Activated CD8-positive, alpha-beta memory T cell treated with anti-CD3 and anti-CD28 coated beads for 4 hours (primary cell): ENCODE results near the gene MSMO1.
"Not testable (repeated sequence)": the region's sequence is repeated elsewhere in the genome, so short reads cannot be mapped to it uniquely, and the experiment has no call there.

ENCODE experiments used
- DNase-seq, 2 donors: peaks; one replicate each; pipeline ENCODE4 v3.0.0-alpha.2; 2020; ENCODE audit warnings: low read depth in 2 of 2

The MSMO1 gene

GRCh38 chr4:165327211-165328100 is at the start of gene MSMO1:
Gene MSMO1 (plus strand): TSS chr4:165327669. CDS start chr4:165333371, 5,702 bp downstream.
- DNase-seq, result peak; percentile 96 to 97

DNA sequence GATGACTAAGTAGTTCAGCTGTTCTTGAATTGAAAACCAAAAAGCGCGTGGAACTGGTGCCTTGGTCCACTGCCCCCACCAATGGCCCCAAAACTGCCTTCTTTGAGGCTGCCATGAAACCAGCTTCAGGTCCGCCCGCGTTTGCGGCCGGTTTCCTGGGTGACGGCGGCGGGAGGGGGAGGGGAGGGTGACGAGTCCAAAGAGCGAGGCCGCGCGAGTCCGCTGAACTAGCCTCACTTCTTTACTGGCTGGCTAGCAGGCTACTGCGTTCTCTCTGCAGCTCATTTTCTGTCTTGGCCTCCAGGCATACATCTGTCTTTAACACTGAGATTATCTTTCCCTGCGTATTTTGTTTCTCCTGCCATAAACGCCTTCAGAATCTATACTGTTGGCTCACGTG is 47.9 kb upstream of the MSMO1 start:
- DNase-seq, result not testable (repeated sequence)

GRCh38 chr4:165284697-165285096 is 42.8 kb upstream of the MSMO1 start:
- DNase-seq, result not testable (repeated sequence)

- DNase-seq, result not testable (repeated sequence)
Observed at GRCh38 chr4:165286619-165287340, 40.7 kb upstream of the MSMO1 start.

- DNase-seq, result no peak
Observed at GRCh38 chr4:165288226-165288625, 39.2 kb upstream of the MSMO1 start.

GRCh38 chr4:165288639-165289422 is 38.6 kb upstream of the MSMO1 start:
- no peak for DNase-seq

- no peak for DNase-seq
Observed at GRCh38 chr4:165289423-165289785, 38.1 kb upstream of the MSMO1 start.

GRCh38 chr4:165293061-165293460 is 34.4 kb upstream of the MSMO1 start:
- no peak for DNase-seq

DNA sequence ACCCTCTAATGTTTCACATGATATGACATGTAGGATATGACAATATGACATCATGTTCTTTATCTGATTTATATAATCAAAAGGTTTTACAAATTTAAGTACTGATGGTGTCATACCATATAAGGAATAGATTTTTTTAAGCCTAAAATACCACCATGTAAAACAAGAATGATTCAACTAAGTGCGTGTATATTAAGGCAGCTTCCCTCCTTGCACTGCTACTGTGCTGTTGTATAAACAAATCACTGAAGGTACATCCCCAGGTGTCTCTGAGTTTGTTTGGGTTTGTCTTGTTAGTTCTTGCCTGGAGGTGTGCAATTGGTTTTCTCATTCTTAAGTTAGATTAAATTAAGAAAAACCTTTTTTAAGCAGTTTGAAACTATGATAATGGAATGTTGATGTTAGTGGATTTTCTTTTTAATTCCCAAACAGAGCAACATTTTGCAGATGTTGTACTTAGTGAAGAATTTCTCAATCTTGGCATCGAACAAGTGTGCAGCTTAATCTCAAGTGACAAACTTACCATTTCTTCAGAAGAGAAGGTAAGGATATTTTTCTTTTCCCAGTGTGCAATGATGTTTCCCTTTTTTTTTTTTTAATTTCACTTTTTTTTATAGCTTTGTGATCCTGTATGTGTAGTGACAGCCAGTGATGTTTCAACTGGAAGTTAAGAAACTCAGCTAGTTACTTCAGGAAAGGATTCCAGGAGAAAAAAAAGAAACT is 33.4 kb upstream of the MSMO1 start:
- DNase-seq, result no peak

DNA sequence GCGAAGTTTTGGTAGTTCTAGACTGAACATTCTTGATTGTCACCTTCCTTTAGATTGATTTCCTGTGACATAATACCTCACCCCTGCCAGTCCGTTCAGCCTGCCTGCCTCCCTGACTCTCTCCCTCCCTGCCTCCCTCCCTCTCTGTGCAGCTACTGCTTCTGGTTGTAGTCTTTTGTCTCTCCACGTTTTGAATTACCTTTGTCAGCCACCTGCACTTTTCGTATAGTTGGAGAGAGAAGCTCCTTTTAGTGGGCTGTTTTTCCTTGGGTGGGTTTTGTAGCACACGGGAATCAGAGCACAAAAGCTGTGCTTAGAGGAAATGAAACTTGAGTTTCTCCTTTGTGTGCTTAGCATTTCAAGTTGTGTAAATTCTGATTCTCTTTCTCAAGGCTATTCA is 32.6 kb upstream of the MSMO1 start:
- no peak for DNase-seq

GRCh38 chr4:165297626-165298025 is 29.8 kb upstream of the MSMO1 start:
- DNase-seq, result no peak

DNA sequence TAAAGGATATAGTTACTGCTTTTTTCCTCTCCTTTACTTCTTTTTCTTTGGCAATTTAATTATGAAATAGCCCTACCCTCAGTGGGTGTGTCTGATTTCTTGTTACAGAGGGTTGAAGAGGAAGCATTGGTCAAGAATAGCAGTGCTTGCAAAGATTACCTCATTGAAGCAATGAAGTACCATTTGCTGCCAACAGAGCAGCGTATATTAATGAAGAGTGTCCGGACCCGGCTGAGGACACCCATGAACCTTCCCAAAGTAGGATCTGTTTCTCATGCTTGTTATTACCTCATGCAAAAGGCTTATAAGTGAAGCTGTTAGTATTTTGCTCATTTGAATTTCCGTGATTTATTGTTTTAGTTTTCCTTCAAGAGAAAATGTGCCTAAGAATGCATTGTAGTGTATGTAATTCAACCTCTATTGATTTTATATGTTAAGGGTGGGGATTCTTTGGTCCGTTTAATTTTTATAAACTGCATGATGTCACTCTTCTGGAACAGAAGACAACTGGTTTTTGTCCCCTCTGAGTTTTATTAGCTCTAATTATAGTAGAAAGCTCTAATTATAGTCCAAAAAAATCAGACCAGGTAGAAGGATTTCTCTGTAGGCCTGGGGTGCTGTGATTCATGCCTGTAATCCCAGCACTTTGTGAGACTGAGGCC is 27.9 kb upstream of the MSMO1 start:
- no peak for DNase-seq

GRCh38 chr4:165301833-165302232 is 25.6 kb upstream of the MSMO1 start:
- no peak for DNase-seq

- DNase-seq, result no peak
Observed at GRCh38 chr4:165302658-165303057, 24.8 kb upstream of the MSMO1 start.

DNA sequence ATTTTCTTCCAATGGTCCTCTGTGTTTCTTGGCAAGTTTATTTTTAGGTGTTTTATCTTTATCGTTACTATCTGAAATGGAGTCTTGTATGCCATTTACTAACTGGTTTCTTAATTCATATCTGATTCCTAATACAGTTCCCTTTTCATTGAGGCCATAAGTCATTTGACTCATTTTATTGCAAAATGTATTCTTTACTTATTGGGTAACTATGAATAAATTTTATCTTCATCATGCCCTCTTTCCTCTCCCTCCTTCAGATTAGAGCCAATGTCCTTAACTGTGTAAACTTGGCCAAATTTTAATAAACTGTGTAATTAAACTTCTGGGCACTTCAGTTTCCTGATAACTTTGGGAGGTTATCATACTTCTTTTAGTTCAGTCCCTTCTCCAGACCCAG is 19.3 kb upstream of the MSMO1 start:
- DNase-seq, result no peak

DNA sequence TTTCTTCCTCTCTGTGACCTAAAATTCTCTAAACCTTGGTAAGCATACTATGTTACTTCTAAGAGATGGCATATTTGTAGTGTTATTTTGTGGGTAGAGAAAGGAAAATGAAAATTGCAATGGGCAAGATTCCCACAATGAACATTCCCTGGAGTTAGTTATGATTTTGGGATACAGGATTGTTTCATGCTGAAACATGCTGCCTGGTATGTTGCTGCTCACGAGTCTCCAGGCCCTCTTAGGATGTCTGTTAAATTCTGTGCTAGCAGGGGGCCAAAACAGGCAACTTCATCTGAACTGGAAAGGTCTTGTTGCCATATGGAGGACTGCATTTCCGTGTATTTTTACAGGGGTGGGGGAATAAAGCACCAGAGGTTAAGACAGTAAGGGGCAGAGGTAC is 18.9 kb upstream of the MSMO1 start:
- DNase-seq, result no peak

DNA sequence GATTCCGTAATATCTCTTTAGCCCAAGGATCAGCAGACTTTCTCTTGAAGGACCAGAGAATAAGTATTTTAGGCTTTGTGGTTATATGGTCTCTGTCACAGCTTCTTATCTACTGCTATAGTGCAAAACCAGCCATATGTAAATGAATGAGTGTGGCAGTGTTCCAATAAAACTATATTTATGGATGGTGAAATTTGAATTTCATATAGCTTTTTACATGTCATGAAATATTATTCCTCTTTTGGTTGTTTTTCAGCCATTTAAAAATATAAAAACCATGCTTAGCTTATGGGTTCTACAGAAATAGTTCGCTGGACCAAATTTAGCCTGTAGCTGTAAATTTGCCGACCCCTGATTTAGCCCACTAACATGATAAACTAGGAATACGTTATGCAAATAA is 18.0 kb upstream of the MSMO1 start:
- DNase-seq, result no peak

DNA sequence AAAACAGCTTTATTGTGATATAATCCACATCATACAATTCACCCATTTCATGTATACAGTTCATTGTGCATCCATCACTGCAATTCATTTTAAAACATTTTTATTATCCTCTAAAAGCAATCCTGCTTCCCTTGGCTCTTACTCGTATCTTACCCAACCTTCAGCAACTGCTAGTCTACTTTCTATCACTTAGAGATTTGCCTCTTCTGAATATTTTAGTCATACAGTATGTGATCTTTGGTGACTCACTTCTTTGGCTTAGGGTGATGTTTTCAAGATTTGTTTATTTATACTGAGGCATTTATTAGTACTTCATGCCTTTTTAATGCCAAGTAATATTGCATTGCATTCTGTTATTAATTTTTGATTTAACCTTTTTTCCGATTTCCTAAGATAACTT is 15.0 kb upstream of the MSMO1 start:
- DNase-seq, result no peak

DNA sequence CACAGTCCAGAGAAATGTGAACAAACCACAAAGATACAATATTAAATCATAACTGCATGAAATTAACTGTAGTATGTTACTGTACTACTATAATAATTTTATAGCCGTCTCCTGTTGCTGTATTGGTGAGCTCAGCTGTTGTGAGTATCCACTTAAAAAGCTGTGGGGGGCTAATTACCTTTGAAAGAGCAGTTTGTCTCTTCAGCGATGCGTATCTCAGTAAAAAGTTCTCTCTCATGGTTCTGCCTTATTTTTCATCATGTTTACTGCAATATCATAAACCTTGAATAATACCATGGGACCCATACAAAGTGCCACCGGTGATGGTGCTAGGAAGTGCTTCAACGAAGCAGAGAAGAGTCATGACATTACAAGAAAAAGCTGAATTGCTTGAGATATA is 8.4 kb upstream of the MSMO1 start:
- DNase-seq, result no peak

GRCh38 chr4:165319509-165319908 is 8.0 kb upstream of the MSMO1 start:
- no peak for DNase-seq
